Fibroblast of lung (primary cell): Measurements from ENCODE around the gene RAET1E. TPM values are rescaled to one million over a fixed set of nuclear protein-coding genes. Genes with fewer than 3 reads are reported as not detected.
A peak's percentile ranks its signal among the peaks of the same experiment; 100 is the strongest.

ENCODE experiments used
- DNase-seq, 2 donors: peaks; one replicate each; pipeline versions ENCODE4 v3.0.0 to v3.0.0-alpha.2; 2010; ENCODE audit warnings: low read depth in 2 of 2
- H2AFZ ChIP-seq: 2 replicates; pipeline ENCODE4 v1.5.1; 2012; ENCODE audit warnings: low read length, control low read depth, inconsistent platforms
- H3K27ac ChIP-seq: 2 replicates; pipeline ENCODE4 v1.5.1; 2011; ENCODE audit warnings: low read length, control low read depth; ENCODE audit not compliant: insufficient read depth
- H3K27me3 ChIP-seq: 2 replicates; pipeline ENCODE4 v1.5.1; 2011; ENCODE audit warnings: mild to moderate bottlenecking, low read length; ENCODE audit not compliant: control insufficient read depth, insufficient read depth
- H3K36me3 ChIP-seq: 2 replicates; pipeline ENCODE4 v1.5.1; 2011; ENCODE audit warnings: low read length; ENCODE audit not compliant: control insufficient read depth, insufficient read depth
- H3K4me1 ChIP-seq: 2 replicates; pipeline ENCODE4 v1.5.1; 2011; ENCODE audit warnings: low read length; ENCODE audit not compliant: control insufficient read depth, insufficient read depth; ENCODE audit errors: extremely low read depth
- H3K4me2 ChIP-seq: 2 replicates; pipeline ENCODE4 v1.5.1; 2011; ENCODE audit warnings: low read length, control low read depth; ENCODE audit not compliant: insufficient read depth; ENCODE audit errors: extremely low read depth
- H3K4me3 ChIP-seq, 4 experiments: fragments of 200-600 bp in 1 of 4; sonication (generic) in 1 of 4; replicated peaks in 1 of 4; 2 replicates each; pipeline ENCODE4 v1.5.1; 2011 to 2016; ENCODE audit warnings: low read length in 4 of 4, low read depth in 3 of 4, mild to moderate bottlenecking in 3 of 4, control low read depth in 2 of 4, inconsistent platforms in 1 of 4, mixed read lengths in 1 of 4; ENCODE audit not compliant: insufficient read depth in 1 of 4; ENCODE audit errors: control extremely low read depth in 1 of 4
- H3K79me2 ChIP-seq: 2 replicates; pipeline ENCODE4 v1.5.1; 2012; ENCODE audit warnings: mild to moderate bottlenecking, low read length, inconsistent platforms; ENCODE audit not compliant: control insufficient read depth, insufficient read depth
- H3K9ac ChIP-seq: 2 replicates; pipeline ENCODE4 v1.5.1; 2011; ENCODE audit warnings: mild to moderate bottlenecking, low read length, control low read depth; ENCODE audit not compliant: insufficient read depth
- H3K9me3 ChIP-seq: 2 replicates; pipeline ENCODE4 v1.5.1; 2012; ENCODE audit warnings: low read depth, low read length; ENCODE audit not compliant: control insufficient read depth, insufficient read depth
- H4K20me1 ChIP-seq: 2 replicates; pipeline ENCODE4 v1.5.1; 2011; ENCODE audit warnings: low read length; ENCODE audit not compliant: control insufficient read depth, insufficient read depth; ENCODE audit errors: extremely low read depth
- EZH2 ChIP-seq: IDR thresholded peaks from 2 replicates; pipeline ENCODE4 v1.5.1; 2012; ENCODE audit warnings: low read length, control low read depth, mild to moderate bottlenecking; ENCODE audit errors: missing control alignments
- polyA plus RNA-seq, 2 donors: library from polyadenylated mRNA; depleted of rRNA in 1 of 2; stranded (reverse) in 1 of 2; unstranded in 1 of 2; fragments of >200 nt; gene quantifications; 2 replicates each; pipeline ENCODE4 v1.2.1, GENCODE V29; 2011 to 2012; ENCODE audit warnings: missing spikeins in 1 of 2
- total RNA-seq: library from RNA; depleted of rRNA; stranded (reverse); fragments of >200 nt; gene quantifications from 2 replicates; pipeline ENCODE4 v1.2.1, GENCODE V29; 2014
- TF ChIP-seq, protein P1 (sequence below), 2 donors: IDR thresholded peaks in 1 of 2; conservative IDR thresholded peaks in 1 of 2; 1 replicate in 1 of 2; 2 replicates in 1 of 2; pipeline ENCODE4 v1.5.1; 2011 to 2012; ENCODE audit warnings: low read length in 2 of 2, control low read depth in 1 of 2, inconsistent platforms in 1 of 2, low read depth in 1 of 2, mild to moderate bottlenecking in 1 of 2

The RAET1E gene
- total and polyA plus RNA-seq, 2 donors (not counting 1 experiment from before 2014, with no cell fraction given), result 0.12 to 1.5 TPM

DNA sequence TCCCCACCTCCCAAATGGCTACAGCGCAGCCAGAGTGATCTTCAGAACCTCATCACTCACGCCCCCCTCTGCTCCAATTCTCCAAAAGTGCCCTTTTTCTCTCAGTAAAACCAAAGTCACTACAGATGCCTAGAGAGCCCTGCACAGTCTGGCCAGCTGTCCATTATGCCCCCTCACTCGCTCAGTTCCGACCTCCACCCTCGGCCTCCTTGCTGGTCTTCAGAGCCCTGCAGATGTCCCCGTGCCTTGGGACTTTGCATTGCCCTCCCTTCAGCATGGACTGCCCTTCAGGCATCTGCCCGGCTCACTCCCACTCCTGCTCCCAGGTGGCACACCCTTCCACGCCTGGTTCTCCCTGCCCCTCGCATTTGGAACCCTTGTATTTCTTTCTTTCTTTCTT lies 1.1 kb upstream of the RAET1E start:
- Histone ChIP-seq H3K36me3 (no peaks in the 10 kb centered on the region), H3K79me2 (no peaks in the 10 kb centered on the region), H3K4me3 (no peak overlapping the region), H2AFZ (no peak overlapping the region), H3K4me1 (peaks cover 29% of the 10 kb centered on the region), H3K27ac (no peak overlapping the region), H3K4me2 (no peak overlapping the region), H3K9ac (no peak overlapping the region), H3K9me3 (no peaks in the 10 kb centered on the region), H3K27me3 (no peaks in the 10 kb centered on the region), H4K20me1 (no peaks in the 10 kb centered on the region)
- TF ChIP-seq EZH2, result no peak
- TF ChIP-seq, protein P1, sequence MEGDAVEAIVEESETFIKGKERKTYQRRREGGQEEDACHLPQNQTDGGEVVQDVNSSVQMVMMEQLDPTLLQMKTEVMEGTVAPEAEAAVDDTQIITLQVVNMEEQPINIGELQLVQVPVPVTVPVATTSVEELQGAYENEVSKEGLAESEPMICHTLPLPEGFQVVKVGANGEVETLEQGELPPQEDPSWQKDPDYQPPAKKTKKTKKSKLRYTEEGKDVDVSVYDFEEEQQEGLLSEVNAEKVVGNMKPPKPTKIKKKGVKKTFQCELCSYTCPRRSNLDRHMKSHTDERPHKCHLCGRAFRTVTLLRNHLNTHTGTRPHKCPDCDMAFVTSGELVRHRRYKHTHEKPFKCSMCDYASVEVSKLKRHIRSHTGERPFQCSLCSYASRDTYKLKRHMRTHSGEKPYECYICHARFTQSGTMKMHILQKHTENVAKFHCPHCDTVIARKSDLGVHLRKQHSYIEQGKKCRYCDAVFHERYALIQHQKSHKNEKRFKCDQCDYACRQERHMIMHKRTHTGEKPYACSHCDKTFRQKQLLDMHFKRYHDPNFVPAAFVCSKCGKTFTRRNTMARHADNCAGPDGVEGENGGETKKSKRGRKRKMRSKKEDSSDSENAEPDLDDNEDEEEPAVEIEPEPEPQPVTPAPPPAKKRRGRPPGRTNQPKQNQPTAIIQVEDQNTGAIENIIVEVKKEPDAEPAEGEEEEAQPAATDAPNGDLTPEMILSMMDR (conservative IDR thresholded peaks at IDR 0.05 in 1 of 2, IDR thresholded peaks at IDR 0.05 in 1 of 2; ENCODE audit: low read depth in 1 of 2, low read length in 2 of 2), result no peak
- DNase-seq, result no peak

DNA sequence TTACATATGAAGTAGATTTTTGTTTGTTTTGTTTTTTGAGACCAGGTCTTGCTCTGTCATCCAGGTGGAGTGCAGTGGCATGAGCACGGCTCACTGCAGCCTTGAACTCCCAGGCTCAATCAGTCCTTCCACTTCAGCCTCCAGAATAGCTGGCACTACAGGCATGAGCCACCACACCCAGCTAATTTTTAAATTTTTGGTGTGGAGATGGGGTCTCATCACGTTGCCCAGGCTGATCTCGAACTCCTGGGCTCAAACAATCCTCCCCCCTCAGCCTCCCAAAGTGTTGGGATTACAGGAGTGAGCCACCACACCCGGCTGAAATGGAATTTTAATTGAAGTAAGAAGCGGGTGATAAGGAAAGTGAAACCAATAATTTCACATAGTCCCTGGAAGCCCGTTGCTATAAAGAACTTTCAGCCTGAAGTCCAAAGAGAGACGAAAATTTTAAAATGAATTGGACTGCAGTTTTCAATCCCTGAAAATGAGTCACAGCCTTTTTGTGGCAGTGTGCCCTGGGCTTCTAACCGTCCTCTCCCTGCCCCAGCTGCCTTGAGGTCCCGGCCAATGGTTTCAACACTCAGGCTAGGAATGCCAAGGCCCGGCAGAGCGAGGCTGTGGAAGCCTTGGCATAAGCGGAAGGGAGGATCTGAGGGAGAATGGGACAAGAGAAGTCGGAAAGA lies 757 bp downstream of the RAET1E start:
- peak; percentile 89 to 97 for DNase-seq
- Histone ChIP-seq H3K27me3 (no peaks in the 10 kb centered on the region), H3K79me2 (no peaks in the 10 kb centered on the region), H3K27ac (peak overlapping the region; percentile 62), H3K4me1 (peaks cover 29% of the 10 kb centered on the region), H3K9me3 (no peaks in the 10 kb centered on the region), H3K9ac (no peak overlapping the region), H3K4me2 (peak overlapping the region; percentile 84), H4K20me1 (no peaks in the 10 kb centered on the region), H3K4me3 (peak overlapping the region; percentile 36 to 50 (median 44)), H2AFZ (peak overlapping the region; percentile 65), H3K36me3 (no peaks in the 10 kb centered on the region)
- TF ChIP-seq, protein P1 (conservative IDR thresholded peaks at IDR 0.05 in 1 of 2, IDR thresholded peaks at IDR 0.05 in 1 of 2; ENCODE audit: low read depth in 1 of 2, low read length in 2 of 2), result no peak
- TF ChIP-seq EZH2, result no peak

DNA sequence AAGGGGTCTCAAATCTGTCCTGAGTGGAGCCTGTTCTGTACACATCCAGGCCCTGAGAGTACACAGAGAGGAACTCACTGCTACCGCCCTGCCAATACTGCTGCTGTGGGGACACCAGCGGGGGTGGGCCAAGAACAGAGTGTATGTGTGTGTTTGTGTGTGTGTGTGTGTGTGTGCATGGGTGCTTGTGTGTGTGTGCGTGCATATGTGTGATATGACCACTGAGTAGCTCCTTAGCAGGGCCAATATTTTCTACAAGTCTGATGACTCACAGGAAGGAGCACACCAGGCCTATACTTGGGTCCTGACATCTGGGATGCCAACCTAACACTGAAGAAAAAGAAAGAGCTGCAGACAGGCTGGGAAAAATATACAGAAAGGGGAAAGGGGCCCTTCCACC lies 1.4 kb downstream of the RAET1E start:
- no peaks in the 10 kb centered on the region for H3K79me2 ChIP-seq
- no peak overlapping the region for H3K9ac ChIP-seq
- peak in 1 of 2 donors; percentile 44 for DNase-seq
- TF ChIP-seq, protein P1 (conservative IDR thresholded peaks at IDR 0.05 in 1 of 2, IDR thresholded peaks at IDR 0.05 in 1 of 2; ENCODE audit: low read depth in 1 of 2, low read length in 2 of 2), result no peak
- TF ChIP-seq EZH2, result no peak
- peak overlapping the region in 2 of 4 experiments; percentile 48 to 50 for H3K4me3 ChIP-seq
- H3K36me3 ChIP-seq, result no peaks in the 10 kb centered on the region
- H3K4me2 ChIP-seq, result peak overlapping the region; percentile 84
- H3K4me1 ChIP-seq, result peaks cover 29% of the 10 kb centered on the region
- H4K20me1 ChIP-seq, result no peaks in the 10 kb centered on the region
- peak overlapping the region; percentile 62 for H3K27ac ChIP-seq
- no peak overlapping the region for H2AFZ ChIP-seq
- H3K27me3 ChIP-seq, result no peaks in the 10 kb centered on the region
- H3K9me3 ChIP-seq, result no peaks in the 10 kb centered on the region
